Sigmoid colon (tissue), 3 donors: ENCODE data around the gene NUDT3.

ENCODE experiments used
- POLR2A ChIP-seq, 2 donors: fragments of 450-650 bp; IDR thresholded peaks; one replicate each; pipeline ENCODE4 v1.6.1; 2016; ENCODE audit warnings: antibody characterized with exemption in 2 of 2, mild to moderate bottlenecking in 2 of 2, moderate library complexity in 2 of 2
- TF ChIP-seq, protein P1 (sequence below), 4 experiments: fragments of 450-650 bp in 3 of 4; fragments of 200-600 bp in 1 of 4; IDR thresholded peaks; one replicate each; pipeline ENCODE4 v1.5.1; 2016 to 2019; ENCODE audit warnings: antibody characterized with exemption in 4 of 4, mild to moderate bottlenecking in 3 of 4, moderate library complexity in 2 of 4

DNA sequence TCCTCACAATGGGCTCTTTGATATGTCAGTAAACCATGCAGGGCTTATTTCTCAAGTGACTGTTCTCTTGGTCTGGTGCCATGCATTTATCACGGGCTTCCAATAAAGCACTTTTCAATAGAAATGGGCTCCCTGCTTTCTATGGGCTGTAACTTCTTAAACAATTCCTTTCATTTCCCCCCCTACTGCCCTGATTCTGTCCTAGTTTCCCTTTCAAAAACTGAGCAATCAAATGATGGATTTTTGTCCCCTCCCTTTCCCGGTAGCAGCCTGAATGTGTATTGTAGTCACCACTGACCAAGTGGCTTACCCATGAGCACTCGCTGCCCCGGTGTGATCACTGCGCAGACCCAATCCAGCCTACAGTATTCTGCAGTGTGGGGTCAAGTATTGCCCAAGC lies 19.5 kb upstream of the NUDT3 start:
- no peak for TF ChIP-seq POLR2A (IDR thresholded peaks at IDR 0.05)
- TF ChIP-seq, protein P1, sequence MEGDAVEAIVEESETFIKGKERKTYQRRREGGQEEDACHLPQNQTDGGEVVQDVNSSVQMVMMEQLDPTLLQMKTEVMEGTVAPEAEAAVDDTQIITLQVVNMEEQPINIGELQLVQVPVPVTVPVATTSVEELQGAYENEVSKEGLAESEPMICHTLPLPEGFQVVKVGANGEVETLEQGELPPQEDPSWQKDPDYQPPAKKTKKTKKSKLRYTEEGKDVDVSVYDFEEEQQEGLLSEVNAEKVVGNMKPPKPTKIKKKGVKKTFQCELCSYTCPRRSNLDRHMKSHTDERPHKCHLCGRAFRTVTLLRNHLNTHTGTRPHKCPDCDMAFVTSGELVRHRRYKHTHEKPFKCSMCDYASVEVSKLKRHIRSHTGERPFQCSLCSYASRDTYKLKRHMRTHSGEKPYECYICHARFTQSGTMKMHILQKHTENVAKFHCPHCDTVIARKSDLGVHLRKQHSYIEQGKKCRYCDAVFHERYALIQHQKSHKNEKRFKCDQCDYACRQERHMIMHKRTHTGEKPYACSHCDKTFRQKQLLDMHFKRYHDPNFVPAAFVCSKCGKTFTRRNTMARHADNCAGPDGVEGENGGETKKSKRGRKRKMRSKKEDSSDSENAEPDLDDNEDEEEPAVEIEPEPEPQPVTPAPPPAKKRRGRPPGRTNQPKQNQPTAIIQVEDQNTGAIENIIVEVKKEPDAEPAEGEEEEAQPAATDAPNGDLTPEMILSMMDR (IDR thresholded peaks at IDR 0.05): no peak
